A549 (cell line): ENCODE results near the gene TACSTD2.

ENCODE experiments used
- CEBPB ChIP-seq, 2 experiments: fragments of >200 bp in 1 of 2; sonication (Bioruptor Twin) in 1 of 2; formaldehyde crosslinking in 1 of 2; IDR thresholded peaks; 2 replicates each; pipeline ENCODE4 v1.6.1; 2012 to 2016
- CTCF ChIP-seq: fragments of >200 bp; sonication (Bioruptor Twin); formaldehyde crosslinking; IDR thresholded peaks from 3 replicates; pipeline ENCODE4 v1.5.1; 2016
- GATA3 ChIP-seq: IDR thresholded peaks from 2 replicates; pipeline ENCODE4 v1.6.1; 2012; ENCODE audit warnings: borderline replicate concordance
- MAFK ChIP-seq: fragments of 450-650 bp; IDR thresholded peaks from 2 replicates; pipeline ENCODE4 v1.6.1; 2014; ENCODE audit not compliant: partially characterized antibody
- NPAS2 ChIP-seq: fragments of 250-450 bp; sonication (Bioruptor Pico); IDR thresholded peaks from 2 replicates; pipeline ENCODE4 v1.8.0; 2022; ENCODE audit warnings: mild to moderate bottlenecking, moderate library complexity, borderline replicate concordance
- POLR2A ChIP-seq: IDR thresholded peaks from 2 replicates; pipeline ENCODE4 v1.6.1; 2012; ENCODE audit warnings: mild to moderate bottlenecking, low read length
- RCOR1 ChIP-seq: fragments of 150-350 bp; IDR thresholded peaks from 2 replicates; pipeline ENCODE4 v1.6.1; 2014; ENCODE audit warnings: antibody characterized with exemption, low read length, low read depth
- REST ChIP-seq: fragments of 200-600 bp; sonication (generic); IDR thresholded peaks from 2 replicates; pipeline ENCODE4 v1.6.1; 2016; ENCODE audit warnings: antibody characterized with exemption, mild to moderate bottlenecking, moderate library complexity

GRCh38 chr1:58586271-58586670, 9.2 kb upstream of the TACSTD2 start:
- TF ChIP-seq GATA3 (no peak), POLR2A (no peak), CTCF (no peak), NPAS2 (CRISPR knock-in tag) (no peak), REST (no peak), RCOR1 (no peak), MAFK (no peak), CEBPB (IDR thresholded peaks at IDR 0.05) (no peak)
